ENCODE measurements around the gene GNB1L. TPM values are rescaled to one million over a fixed set of nuclear protein-coding genes. Genes with fewer than 3 reads are reported as not detected.

Gene GNB1L
- total RNA-seq, 1 experiment from 2014 or later = 11.9 TPM

DNA sequence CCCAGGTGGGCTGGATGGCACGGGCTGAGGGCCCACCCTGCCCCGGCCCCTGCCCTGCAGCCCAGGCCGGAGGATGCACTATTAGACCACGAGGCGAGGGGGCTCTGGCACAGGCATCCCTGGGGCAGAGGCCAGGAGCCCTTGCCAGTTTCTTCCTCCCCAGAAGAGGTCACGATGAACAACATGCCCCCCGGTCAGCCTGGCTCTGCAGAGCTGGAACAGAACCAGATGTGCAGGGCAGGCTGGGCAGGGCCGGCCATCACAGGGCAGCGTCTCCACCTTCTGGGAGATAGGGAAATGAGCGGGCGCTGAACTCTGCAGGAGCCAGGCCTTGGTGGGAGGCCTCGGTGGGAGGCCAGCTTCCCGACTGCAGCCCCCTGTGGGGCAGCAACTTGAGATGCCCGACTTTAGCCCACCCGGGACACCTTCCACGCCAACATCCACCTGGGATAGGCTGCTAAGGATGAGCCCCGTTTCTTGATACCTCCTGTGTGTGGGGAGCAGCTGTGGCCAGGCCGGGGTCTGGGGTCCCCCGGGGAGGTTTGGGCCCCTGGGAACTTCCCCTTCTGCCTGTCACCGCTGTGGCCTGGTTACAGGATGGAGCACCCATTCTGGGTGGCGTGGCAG is 21.8 kb upstream of the GNB1L start:
- DNase-seq (ENCODE audit: low read depth) = no peak

DNA sequence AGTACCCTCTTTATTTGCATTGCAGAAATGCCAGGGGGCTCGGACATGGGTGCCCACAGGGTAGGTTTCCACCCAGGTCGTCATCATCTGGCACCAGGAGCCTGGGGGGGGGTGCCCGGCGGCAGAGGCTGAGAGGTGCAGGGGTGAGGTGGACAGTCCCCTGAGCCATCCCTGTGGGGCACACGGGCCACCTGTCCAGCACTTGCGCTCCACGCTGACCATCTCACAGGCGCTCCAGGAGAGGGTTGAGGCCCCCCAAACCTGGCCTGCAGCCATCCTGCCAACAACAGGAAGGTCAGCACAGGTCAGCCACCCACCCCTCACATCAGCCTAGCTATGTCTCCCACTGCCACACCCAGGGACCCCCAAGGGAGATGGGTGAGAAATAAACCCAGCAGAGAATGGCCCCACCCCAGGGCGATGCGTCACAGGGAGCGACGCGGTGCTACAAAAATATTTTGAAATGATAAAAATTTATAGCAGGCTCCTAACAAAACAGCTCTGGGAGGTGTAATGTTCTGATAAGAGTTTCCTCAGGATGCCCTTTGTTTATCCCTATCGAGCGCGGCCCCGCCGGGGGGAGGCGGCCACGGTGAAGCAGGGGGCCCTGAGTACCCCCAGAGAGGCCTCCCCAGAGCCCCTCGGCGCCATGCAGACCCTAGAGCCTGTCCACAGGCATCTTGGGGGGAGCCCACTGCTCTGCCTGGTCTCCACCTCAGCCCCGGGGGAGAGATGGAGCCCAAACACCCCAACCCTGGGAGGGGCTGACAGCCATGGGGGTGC is 21.0 kb upstream of the GNB1L start:
- DNase-seq (ENCODE audit: low read depth) = no peak

DNA sequence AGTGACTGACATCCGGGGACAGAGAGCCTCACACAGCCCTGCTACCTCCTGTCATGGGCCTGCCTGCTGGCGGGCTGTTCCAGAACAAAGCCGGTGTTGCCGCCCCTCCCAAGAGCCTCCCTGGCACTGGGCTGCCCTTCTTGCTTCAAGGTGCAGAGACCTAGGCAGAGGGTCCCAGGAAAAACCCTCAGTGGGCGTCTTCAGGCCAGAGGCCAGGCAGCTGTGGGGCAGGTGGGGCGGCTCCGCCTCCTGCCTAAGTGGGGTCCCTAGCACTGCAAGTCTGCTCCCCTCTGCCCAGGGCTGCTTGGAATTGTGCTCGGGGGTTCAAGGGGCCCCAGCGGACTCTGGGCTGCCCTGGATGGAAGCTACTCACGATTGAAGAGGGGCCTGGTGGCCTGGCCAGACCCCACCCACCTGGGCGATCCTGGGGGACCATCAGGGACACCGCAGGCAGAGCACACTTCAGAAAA is 20.4 kb upstream of the GNB1L start:
- no peak for DNase-seq (ENCODE audit: low read depth)

DNA sequence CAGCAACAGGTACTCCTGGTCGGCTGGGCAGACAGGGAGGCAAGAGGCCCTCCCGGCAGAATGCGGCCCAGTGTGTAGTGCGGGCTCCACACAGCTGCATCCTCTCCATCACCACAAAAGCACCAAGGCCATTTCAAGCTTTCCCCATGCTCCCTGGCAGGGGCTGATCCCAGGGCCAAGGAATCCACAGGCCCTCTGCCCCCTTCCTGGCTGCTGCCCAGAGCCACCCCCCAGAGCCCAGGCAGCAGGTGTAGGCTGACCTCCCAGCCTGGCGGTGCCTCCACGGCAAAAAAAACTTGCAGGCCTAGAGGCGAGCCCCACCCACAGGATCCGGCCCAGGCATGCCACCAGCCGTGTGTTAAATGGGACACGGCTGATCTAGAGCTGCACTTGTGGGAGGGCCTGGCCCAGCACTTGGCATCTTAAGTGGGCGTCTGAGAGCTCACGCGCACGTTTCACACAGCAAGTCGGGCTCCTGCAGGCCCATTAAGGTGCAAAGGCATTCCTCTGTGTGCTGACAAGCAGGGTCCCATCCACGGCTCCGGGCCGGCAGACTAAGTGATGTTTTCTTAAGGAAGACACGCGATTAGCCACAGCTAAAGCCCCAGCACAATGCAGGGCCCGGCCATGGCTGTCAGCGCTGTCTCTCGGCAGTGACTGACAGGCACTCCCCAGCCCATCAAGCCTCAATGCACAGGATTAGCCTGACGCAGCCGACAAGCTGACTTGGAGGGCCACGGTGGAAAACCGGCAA is 19.8 kb upstream of the GNB1L start:
- DNase-seq (ENCODE audit: low read depth) = no peak

DNA sequence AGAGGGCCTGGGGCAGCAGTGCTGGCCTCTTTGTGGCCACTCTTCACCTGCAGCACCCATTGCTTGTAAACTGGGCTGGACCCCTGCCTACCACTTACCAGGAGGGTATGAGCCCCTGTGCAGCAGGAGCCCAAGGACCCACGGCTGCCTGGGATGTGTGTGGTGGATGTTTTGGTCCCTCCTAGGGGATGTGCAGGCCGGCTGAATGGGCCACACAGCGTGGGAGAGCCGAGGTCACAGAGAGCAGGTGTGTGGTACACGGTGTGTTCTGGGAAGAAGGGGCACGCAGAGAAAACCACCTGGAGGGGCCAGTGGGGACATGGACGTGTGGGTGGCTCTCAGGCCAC is 19.3 kb upstream of the GNB1L start:
- no peak for DNase-seq (ENCODE audit: low read depth)

DNA sequence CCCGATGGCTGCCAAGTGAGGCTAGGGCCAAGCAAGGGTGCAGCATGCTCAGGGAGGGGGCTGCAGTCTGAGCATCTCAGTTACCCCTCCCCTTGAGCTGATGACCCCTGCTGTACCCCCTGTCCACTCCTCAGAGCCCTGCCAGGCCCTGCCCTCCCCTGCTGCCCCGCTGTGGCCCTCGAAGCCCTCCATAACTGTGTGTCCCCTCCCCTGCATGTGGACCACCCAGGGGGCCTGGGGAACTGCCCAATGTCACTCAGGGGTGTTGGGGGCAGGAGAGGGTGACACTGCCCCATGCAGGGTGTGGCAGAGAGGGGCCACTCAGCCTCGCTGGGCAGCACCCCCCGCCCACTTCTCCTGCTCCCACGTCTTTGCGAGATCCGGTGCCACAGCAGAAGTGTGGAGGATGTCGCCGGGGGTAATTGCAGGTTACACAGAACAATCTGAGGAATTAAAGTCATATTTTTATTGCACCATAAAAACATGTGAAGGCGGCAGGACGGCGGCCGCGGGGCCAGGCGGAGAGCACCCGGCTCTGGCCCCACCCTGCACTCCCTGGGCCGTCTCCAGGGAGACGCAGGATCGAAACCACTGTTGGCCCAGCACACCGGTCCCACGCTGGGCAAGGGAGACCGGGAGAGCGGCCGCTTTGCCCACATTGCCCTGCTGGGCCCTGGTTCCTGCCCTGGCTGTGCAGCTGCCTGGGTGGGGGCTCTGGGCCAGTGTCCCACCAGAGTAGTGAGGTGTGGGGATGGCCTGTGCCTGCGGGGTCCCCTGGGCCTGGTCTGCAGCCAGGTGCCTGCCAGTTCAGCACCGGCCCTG is 18.7 kb upstream of the GNB1L start:
- DNase-seq (ENCODE audit: low read depth) = no peak

DNA sequence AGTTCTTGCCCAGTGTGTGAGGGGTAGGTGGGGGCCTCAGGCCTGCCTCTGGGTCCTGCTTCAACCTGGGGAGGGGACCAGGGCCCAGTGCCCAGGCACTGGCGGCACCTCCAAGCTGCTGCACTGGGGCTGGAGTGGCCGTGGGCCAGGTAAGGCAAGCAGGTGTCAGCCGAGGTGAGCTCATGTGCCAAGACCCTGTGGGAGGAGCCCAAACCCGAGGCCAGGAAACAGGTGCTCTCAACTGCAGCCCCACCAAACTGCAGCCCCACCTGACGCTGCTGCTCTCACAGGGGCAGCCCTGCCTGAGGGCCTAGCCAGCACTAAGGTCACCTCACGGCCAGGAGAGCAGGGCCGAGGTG is 18.1 kb upstream of the GNB1L start:
- DNase-seq (ENCODE audit: low read depth) = no peak

DNA sequence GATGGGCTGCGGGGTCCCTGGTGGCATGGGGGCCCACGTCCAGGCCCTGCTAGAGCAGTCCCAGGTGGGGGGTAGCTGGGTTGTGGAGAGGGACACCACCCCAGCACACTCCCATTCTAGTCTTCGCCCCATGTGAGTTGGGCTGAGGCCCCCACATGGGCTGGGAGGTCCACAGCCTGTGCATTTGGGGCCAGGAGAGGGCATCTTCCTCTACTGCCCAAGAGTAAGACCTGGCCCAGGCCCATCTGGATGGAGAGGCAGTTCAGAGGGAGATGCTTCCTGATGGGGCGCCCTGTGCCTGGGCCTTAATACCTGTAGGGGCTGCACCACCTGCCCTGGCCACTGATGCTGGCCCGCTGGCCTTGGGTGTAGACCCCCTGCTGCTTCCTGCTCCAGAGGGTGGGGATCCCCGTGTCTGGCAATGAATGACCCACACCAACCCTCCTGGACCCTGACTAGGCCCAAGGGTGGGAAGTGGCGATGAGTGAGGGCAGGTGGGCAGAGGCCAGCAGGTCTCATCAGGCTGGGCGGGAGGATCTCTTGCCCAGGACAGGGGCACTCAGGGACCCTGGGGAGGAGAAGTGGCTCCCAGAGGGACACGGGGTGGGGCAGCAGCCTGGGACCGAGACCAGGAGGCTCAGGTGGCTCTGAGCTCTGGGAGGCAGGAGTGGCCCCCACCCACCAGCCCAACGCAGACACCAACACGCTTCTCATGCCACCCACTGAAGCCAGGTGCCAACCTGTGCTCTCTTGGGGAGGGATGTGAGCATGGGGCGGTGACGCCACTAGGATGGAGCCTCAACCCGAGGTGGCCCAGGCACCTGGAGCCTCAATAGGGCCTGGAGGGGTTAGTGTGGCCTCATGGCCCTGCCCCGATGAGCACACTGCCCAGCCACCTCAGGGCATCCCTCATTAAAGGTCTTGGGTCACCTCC is 17.4 kb upstream of the GNB1L start:
- no peak for DNase-seq (ENCODE audit: low read depth)

DNA sequence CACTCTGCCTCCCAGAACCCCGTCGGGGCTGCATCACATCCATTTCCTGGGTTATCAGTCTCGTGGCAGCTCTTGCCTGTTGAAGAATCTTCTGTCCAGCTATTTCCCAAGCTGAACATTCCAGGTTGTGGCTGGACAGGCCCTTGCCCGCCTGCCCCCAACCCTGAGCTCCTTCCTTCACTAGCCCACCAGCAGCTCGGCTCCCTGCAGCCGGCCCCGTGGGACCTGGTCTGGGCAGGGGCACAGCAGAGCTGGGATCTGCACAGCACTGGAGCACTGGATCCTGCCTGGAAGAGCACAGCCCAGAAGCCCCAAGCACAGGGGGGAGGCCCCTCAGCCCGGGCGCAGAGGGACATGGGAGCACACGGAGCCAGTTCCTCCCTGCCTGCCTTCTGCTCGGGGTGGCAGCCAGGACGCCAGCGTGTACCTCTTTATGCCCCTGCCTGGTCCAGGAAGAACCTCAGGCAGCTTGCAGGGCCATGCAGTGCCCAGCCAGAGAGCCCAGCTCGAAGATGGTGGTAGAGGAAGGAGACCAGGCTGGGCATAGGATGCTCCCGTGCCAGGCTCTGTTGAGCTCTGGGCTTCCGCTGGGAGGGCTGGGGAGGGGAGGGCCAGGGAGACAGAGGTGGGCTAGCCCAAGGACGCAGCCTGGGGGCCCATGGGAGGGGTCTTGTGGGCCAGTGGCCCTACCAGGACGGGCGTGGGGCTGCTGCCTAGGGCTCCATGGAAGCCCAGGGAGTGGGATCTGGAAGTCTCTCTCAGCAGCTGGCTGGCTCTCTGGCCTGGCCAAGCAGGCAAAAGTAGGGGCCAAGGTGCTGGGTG is 16.6 kb upstream of the GNB1L start:
- no peak for DNase-seq (ENCODE audit: low read depth)

DNA sequence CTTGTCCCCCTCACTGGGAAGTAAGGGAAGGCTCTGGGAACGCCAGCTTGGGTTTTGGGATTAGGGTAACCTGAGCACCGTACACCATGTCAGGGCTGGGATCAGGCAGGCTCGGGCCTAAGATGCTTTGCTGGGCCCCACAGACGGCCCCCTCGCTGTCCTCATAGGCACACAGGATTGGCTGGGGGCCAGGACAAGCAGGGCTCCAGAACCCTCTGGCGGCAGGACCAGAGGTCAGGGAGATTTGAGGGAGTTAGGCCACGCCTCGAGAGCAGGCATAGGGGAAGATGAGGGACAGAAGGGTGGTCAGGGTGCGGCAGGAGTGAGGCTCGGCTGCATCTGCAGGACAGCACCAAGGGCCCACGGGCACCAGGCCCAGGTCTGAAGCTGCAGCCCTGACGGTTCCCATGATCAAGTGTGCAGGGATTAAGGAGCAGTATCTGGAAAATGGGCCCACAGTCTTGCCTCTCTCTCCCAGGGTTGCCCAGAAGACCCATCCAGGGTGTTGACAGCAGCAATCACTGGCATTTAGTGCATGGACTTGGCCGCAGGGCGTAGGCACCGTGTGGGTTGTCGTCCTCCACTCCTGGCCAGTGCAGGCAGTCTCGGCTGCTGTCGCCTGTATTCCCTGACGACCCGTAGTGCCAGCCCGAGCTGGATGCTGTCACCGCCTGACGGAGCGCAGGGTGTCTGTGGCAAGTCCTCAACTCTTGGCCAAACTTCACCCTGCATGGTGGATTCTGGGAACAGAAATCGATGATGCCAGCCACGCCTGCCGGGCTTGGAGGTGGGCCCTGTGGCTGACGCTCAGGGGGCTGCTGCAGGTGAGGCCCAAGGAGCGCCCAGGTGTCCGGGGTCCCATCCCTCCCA is 15.7 kb upstream of the GNB1L start:
- DNase-seq (ENCODE audit: low read depth) = no peak

DNA sequence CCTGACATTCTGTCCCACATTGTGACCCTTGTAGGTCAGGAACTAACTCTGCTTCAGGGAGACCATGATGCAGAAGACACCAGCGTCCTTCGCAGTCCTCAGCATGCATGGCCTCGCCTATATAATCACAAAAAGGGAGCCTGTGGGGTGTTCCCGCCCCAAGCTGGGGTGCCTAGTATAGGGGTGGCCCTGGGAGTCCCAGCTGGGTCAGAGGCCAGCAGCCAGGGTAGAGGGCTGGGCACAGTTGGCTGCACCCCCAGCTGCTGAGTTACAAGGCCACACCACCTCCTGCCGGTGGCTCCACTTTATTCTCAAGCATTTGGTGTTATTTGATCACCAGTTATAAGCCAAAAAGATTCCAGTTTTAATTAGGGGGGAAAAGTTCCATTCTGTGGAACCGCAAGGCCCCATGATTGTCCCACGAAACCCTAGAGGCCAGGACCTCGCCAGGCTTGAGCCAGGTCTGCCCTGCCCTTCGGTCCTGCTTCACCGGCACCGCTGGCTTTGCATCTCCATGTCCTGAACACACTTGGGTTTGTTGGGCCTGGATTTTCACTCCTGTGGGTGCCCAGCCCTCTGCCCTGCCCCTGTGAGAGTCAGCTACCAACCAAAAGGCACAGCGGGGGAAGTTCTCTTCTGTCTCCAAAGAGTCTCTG is 15.0 kb upstream of the GNB1L start:
- DNase-seq (ENCODE audit: low read depth) = no peak

DNA sequence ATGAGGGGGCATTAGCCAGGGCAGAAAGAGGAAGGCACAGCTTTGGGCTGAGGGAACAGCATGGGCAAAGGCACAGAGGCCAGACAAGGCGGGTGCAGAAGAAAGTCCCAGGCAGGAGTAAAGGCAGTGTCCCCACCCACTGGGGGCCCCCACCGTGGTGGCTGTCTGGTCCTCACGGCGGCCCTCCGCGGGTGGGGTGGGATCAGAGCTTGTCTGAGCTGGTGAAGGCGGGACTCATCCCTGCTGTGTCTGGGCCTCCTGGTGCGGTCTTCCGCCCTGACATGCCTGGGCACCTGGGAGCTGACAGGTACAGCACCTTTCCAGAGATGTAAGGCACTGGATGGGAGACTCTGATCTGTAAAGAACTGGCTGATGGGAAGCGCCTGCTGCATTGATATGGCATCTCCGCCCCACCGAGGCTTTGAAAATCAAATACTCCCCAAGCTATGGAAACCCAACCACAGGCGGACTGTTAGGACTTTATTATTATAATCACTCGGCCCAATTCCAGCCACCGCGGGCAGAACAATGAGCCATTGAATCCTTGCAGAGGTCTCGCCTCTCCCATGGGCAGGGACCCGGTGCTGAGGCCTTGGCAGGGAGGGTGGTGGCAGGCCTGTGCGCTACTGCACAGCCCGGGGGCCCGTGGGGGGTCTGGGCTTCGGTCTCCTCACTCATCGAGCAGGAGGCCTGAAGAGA is 14.2 kb upstream of the GNB1L start:
- peak; percentile 30 for DNase-seq (ENCODE audit: low read depth)

DNA sequence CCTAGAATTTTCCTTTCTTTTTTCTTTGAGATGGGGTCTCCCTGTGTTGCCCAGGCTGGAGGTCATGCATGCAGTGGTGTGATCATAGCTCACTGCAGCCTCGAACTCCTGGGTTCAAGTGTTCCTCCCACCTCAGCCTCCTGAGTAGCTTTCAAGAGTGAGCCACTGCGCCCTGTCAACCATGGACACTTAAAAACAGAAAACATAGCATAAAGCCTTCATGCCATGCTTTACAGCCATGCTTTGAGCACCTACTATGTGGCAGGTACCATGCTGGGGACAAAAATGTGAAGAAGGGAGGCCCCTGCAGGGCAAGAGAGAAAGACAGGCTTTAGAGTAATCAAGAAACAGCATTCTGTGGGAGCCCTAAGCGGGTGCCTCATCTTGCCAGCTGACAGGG is 13.7 kb upstream of the GNB1L start:
- DNase-seq (ENCODE audit: low read depth) = no peak

DNA sequence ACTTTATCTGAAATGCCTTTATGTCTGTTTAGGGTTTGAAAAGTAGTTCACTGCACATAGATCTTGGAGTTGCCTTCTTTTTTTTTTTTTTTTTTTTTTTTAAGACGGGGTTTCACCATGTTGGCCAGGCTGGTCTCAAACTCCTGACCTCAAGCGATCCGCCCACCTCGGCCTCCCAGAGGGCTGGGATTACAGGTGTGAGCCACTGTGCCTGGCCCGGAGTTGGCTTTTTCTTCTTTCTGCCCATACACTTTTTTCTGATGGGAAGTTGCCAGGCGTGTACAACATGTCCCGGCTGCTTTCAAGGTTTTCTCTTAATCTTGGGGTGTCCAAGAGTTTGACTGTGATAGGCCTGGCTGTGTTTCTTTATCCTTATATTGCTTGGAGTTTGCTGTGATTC is 12.9 kb upstream of the GNB1L start:
- no peak for DNase-seq (ENCODE audit: low read depth)

DNA sequence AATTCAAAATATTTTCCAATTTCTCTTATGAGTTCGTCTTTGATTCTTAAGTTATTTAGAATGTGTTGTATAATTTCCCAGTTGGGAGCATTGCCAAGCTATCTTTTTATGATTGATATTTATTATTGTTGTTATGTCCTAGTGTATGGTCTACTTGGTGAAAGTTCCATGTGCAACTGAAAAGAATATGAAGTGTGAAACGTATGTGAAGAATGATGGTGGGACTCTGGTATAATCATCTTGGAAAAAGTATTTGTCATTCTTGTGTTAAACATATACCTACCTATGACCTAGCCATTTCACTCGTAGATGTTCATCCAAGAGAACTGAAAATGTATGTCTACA is 12.0 kb upstream of the GNB1L start:
- DNase-seq (ENCODE audit: low read depth) = no peak

DNA sequence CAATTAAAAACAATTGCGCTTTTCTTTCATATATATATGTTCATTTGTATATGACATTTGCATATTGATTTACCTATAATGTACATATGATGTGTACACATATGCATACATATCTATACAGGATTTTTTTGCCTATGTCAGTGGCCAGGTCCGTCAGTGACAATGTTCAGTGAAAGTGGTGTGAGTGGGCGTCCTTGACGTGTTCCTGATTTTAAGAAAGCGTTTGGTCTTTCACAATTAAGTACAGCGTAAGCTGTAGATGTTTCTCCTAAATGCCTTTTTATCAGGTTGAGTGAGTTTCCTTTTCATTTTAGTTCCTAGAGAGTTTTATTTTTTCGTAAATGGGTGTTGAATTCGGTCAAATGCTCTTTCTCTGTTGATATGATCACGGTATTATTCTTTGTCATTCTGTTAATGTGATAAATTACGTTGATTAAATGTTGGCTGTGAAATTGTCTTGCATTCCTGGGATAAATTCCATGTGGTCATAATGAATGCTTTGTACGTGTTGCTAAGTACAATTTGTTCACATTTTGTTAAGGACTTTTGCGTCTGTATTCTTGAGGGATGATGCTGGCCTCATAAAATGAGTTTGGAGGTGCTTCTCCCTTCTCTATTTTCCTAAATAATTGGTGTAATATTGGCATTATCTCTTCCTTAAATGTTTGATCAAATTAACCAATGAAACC is 10.6 kb upstream of the GNB1L start:
- no peak for DNase-seq (ENCODE audit: low read depth)

DNA sequence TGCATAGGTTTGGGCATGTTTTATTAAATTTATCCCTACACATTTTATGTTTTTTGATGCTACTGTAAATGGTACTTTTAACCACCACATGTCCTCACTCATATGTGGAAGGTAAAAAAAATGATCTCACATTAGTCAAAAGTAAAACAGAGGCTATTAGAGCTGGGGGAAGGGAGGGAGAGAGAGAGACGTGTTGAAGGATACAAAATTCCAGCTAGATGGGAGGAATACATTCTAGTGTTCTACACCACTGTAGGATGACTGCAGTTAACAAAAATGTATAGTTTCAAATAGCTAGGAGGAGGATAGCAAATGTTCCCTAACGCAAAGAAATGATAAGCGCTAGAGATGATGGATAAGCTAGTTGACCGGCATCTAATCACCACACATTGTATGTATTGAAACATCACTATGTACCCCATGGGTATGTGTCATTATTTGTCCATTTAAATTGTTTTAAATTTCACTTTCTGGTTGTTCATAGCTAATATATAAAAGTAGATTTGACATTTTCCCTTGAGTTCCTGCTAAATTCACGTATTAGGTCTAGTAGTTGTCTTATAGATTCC is 9.9 kb upstream of the GNB1L start:
- no peak for DNase-seq (ENCODE audit: low read depth)

Data from RPMI7951 (cell line).